Lung (tissue), 12 donors: Measurements from ENCODE around the gene SEMA5B. TPM values are rescaled to one million over a fixed set of nuclear protein-coding genes. Genes with fewer than 3 reads are reported as not detected.

Source experiments
- ATAC-seq: fragments of 200-7000 bp; cut with Tn5 transposase; one replicate; pipeline ENCODE4 v1.9.1; 2020; ENCODE audit warnings: moderate number of reproducible peaks; ENCODE audit not compliant: insufficient read depth, low FRiP score
- DNase-seq, 3 donors: peaks; one replicate each; pipeline ENCODE4 v3.0.0-alpha.2; 2013 to 2017
- H3K27ac ChIP-seq, 2 donors: one replicate each; pipeline ENCODE4 v1.5.1; 2013; ENCODE audit warnings: mild to moderate bottlenecking in 2 of 2, moderate library complexity in 2 of 2, control low read depth in 1 of 2, inconsistent platforms in 1 of 2, low read depth in 1 of 2, low read length in 1 of 2
- H3K27me3 ChIP-seq, 3 donors: one replicate each; pipeline ENCODE4 v1.5.1; 2013; ENCODE audit warnings: low read length in 2 of 3; ENCODE audit not compliant: control insufficient read depth in 3 of 3, insufficient read depth in 3 of 3
- H3K36me3 ChIP-seq, 4 donors: one replicate each; pipeline ENCODE4 v1.5.1; 2013; ENCODE audit warnings: low read length in 4 of 4, mild to moderate bottlenecking in 1 of 4, moderate library complexity in 1 of 4; ENCODE audit not compliant: control insufficient read depth in 4 of 4, insufficient read depth in 4 of 4
- H3K4me1 ChIP-seq, 5 donors: one replicate each; pipeline ENCODE4 v1.5.1; 2013; ENCODE audit warnings: low read length in 5 of 5, mild to moderate bottlenecking in 2 of 5, moderate library complexity in 1 of 5; ENCODE audit not compliant: control insufficient read depth in 5 of 5, insufficient read depth in 5 of 5
- H3K4me3 ChIP-seq: one replicate; pipeline ENCODE4 v1.5.1; 2013; ENCODE audit warnings: mild to moderate bottlenecking, control low read depth, moderate library complexity
- H3K9ac ChIP-seq, 2 donors: one replicate each; pipeline ENCODE4 v1.5.1; 2013; ENCODE audit warnings: low read length in 2 of 2, control low read depth in 1 of 2; ENCODE audit not compliant: insufficient read depth in 1 of 2
- H3K9me3 ChIP-seq, 4 donors: one replicate each; pipeline ENCODE4 v1.5.1; 2013; ENCODE audit warnings: low read length in 3 of 4, mild to moderate bottlenecking in 1 of 4, moderate library complexity in 1 of 4; ENCODE audit not compliant: control insufficient read depth in 4 of 4, insufficient read depth in 3 of 4
- CTCF ChIP-seq: IDR thresholded peaks from 2 replicates; pipeline ENCODE4 v1.5.1; 2012; ENCODE audit warnings: mild to moderate bottlenecking; ENCODE audit errors: control extremely low read depth, extremely low read depth
- WGBS, 2 donors: extraction: QIAGEN DNeasy Blood & Tissue Kit; methylation state at CpG; one replicate each; pipeline ENCODE4 v1.1.7; 2013; 5-methylcytosine and 5-hydroxymethylcytosine counted together
- polyA plus RNA-seq, 2 donors: library from polyadenylated mRNA; stranded (reverse); fragments of 200-250 nt; gene quantifications; one replicate each; pipeline ENCODE4 v1.2.1, GENCODE V29; 2013
- total RNA-seq, 2 donors: library from RNA; depleted of rRNA in 1 of 2; stranded (reverse); fragments of >200 nt in 1 of 2; gene quantifications; one replicate each; pipeline ENCODE4 v1.2.1, GENCODE V29; 2014 to 2021
- donor health status: control.
- donor health status: control.
- donor health status: Bipolar disorder and iron deficiency.
- donor health status: healthy.
- donor health status: DM: yes; HTN: yes; CAD: no.

Gene SEMA5B
- total and polyA plus RNA-seq, 4 donors: 0.30 to 2.2 (median 0.48) TPM

- TF ChIP-seq CTCF: no peak
Observed at GRCh38 chr3:123054109-123054778, 26.7 kb upstream of the SEMA5B start.

GRCh38 chr3:123053107-123053506 is 25.5 kb upstream of the SEMA5B start:
- H3K36me3 ChIP-seq: no peaks in the 10 kb centered on the region
- no peak for TF ChIP-seq CTCF
- DNase-seq (no peak), ATAC-seq (no peak)
- no peak overlapping the region for H3K4me3 ChIP-seq
- H3K9me3 ChIP-seq: peaks cover 0 to 2% (median 0%) of the 10 kb centered on the region in 4 donors
- no peak overlapping the region for H3K9ac ChIP-seq
- WGBS, 2 donors: 69 to 83% methylated on average over 2 of the region's 2 CpGs
- H3K4me1 ChIP-seq: peaks cover 0 to 4% (median 0%) of the 10 kb centered on the region in 5 donors
- no peaks in the 10 kb centered on the region for H3K27me3 ChIP-seq
- no peak overlapping the region for H3K27ac ChIP-seq

More at GRCh38 chr3:123054109-123054778, 26.7 kb upstream of the SEMA5B start:
- peaks cover 0 to 4% (median 0%) of the 10 kb centered on the region in 5 donors for H3K4me1 ChIP-seq
- peaks cover 0 to 2% (median 0%) of the 10 kb centered on the region in 4 donors for H3K9me3 ChIP-seq
- DNase-seq (no peak), ATAC-seq (no peak)
- no peaks in the 10 kb centered on the region for H3K36me3 ChIP-seq
- no peak overlapping the region for H3K9ac ChIP-seq
- no peaks in the 10 kb centered on the region for H3K27me3 ChIP-seq
- H3K27ac ChIP-seq: no peak overlapping the region
- H3K4me3 ChIP-seq: no peak overlapping the region
- WGBS, 2 donors: 74% methylated on average over 5 of the region's 5 CpGs

- DNase-seq (no peak), ATAC-seq (no peak)
- Histone ChIP-seq H3K27ac (no peak overlapping the region), H3K27me3 (no peaks in the 10 kb centered on the region), H3K9me3 (peaks cover 0 to 2% (median 0%) of the 10 kb centered on the region in 4 donors), H3K36me3 (no peaks in the 10 kb centered on the region), H3K4me3 (no peak overlapping the region), H3K9ac (no peak overlapping the region), H3K4me1 (peaks cover 0 to 6% (median 0%) of the 10 kb centered on the region in 5 donors)
- no peak for TF ChIP-seq CTCF
- 94 to 95% methylated on average over 2 of the region's 2 CpGs for WGBS, 2 donors
Observed at GRCh38 chr3:123050666-123051065, 23.1 kb upstream of the SEMA5B start.
